OCI-LY3 (cell line): Measurements from ENCODE around the gene STMN3.

Source experiments
- H2AFZ ChIP-seq: fragments of 200-600, 300-600 bp; shearing (Covaris generic); 2 replicates; pipeline ENCODE4 v1.6.0; 2014; ENCODE audit warnings: antibody characterized with exemption, low read depth, low read length
- H3K27ac ChIP-seq: fragments of 200-600, 300-600 bp; sonication (generic); 2 replicates; pipeline ENCODE4 v1.5.1; 2014; ENCODE audit warnings: mild to moderate bottlenecking, low read length, moderate library complexity, mixed read lengths
- H3K27me3 ChIP-seq: fragments of 200-600, 300-600 bp; sonication (generic); 2 replicates; pipeline ENCODE4 v1.6.1; 2014; ENCODE audit warnings: low read depth, low read length, mixed read lengths
- H3K36me3 ChIP-seq: fragments of 200-600, 300-600 bp; sonication (generic); replicated peaks from 2 replicates; pipeline ENCODE3; 2014; ENCODE audit warnings: low read depth, low read length, mixed read lengths
- H3K4me1 ChIP-seq: fragments of 300-600, 200-600 bp; sonication (generic); 2 replicates; pipeline ENCODE4 v1.6.1; 2014; ENCODE audit warnings: low read length, mixed read lengths
- H3K4me2 ChIP-seq: fragments of 200-600, 300-600 bp; sonication (generic); 2 replicates; pipeline ENCODE4 v1.6.1; 2014; ENCODE audit warnings: low read length, mixed read lengths
- H3K4me3 ChIP-seq: fragments of 300-600, 200-600 bp; sonication (generic); 2 replicates; pipeline ENCODE4 v1.5.1; 2014; ENCODE audit warnings: antibody characterized with exemption, mild to moderate bottlenecking, low read length, moderate library complexity
- H3K79me2 ChIP-seq: fragments of 300-600, 200-600 bp; shearing (Covaris generic); 2 replicates; pipeline ENCODE4 v1.6.1; 2014; ENCODE audit warnings: mild to moderate bottlenecking, low read length, mixed read lengths
- H3K9ac ChIP-seq: fragments of 300-600, 200-600 bp; shearing (Covaris generic); 2 replicates; pipeline ENCODE4 v1.6.0; 2014; ENCODE audit warnings: mild to moderate bottlenecking, low read length, moderate library complexity
- H3K9me3 ChIP-seq: fragments of 200-600, 300-600 bp; shearing (Covaris generic); 2 replicates; pipeline ENCODE4 v1.6.1; 2014; ENCODE audit warnings: low read length, mixed read lengths; ENCODE audit not compliant: insufficient read depth
- H4K20me1 ChIP-seq: fragments of 200-600, 300-600 bp; sonication (generic); 2 replicates; pipeline ENCODE4 v1.6.1; 2016; ENCODE audit warnings: low read length, mixed read lengths; ENCODE audit not compliant: insufficient read depth
- CTCF ChIP-seq: fragments of 200-600, 300-600 bp; sonication (generic); IDR thresholded peaks from 2 replicates; pipeline ENCODE4 v1.5.1; 2014; ENCODE audit warnings: antibody characterized with exemption, low read length, low read depth
- EZH2phosphoT487 ChIP-seq: fragments of 200-600 bp; shearing (Covaris generic); IDR thresholded peaks from 2 replicates; pipeline ENCODE4 v1.6.1; 2018; ENCODE audit warnings: antibody characterized with exemption, mixed run types, low read depth

Gene STMN3

GRCh38 chr20:63665708-63666107, 12.5 kb upstream of the STMN3 start:
- TF ChIP-seq CTCF (no peak), EZH2phosphoT487 (no peak)
- Histone ChIP-seq H4K20me1 (no peaks in the 10 kb centered on the region), H3K9ac (no peak overlapping the region), H3K4me3 (no peak overlapping the region), H3K27ac (no peak overlapping the region), H3K4me2 (no peak overlapping the region), H3K4me1 (no peaks in the 10 kb centered on the region), H3K79me2 (no peaks in the 10 kb centered on the region), H3K27me3 (no peaks in the 10 kb centered on the region), H2AFZ (no peak overlapping the region), H3K36me3 (peaks cover 14% of the 10 kb centered on the region), H3K9me3 (no peaks in the 10 kb centered on the region)

- Histone ChIP-seq H3K9me3 (no peaks in the 10 kb centered on the region), H3K4me3 (no peak overlapping the region), H3K4me2 (no peak overlapping the region), H3K9ac (no peak overlapping the region), H4K20me1 (no peaks in the 10 kb centered on the region), H3K27me3 (no peaks in the 10 kb centered on the region), H2AFZ (no peak overlapping the region), H3K27ac (no peak overlapping the region), H3K4me1 (no peaks in the 10 kb centered on the region), H3K79me2 (no peaks in the 10 kb centered on the region), H3K36me3 (peaks cover 16% of the 10 kb centered on the region)
- no peak for TF ChIP-seq CTCF
- TF ChIP-seq EZH2phosphoT487: no peak
Observed at GRCh38 chr20:63664861-63665594, 11.8 kb upstream of the STMN3 start.

GRCh38 chr20:63664143-63664851, 11.1 kb upstream of the STMN3 start:
- no peak overlapping the region for H3K4me2 ChIP-seq
- H3K27me3 ChIP-seq: no peaks in the 10 kb centered on the region
- no peak for TF ChIP-seq CTCF
- no peak for TF ChIP-seq EZH2phosphoT487
- H3K27ac ChIP-seq: no peak overlapping the region
- H3K9me3 ChIP-seq: no peaks in the 10 kb centered on the region
- H3K36me3 ChIP-seq: peaks cover 16% of the 10 kb centered on the region
- no peak overlapping the region for H3K4me3 ChIP-seq
- no peak overlapping the region for H3K9ac ChIP-seq
- H3K79me2 ChIP-seq: peaks cover 3% of the 10 kb centered on the region
- H3K4me1 ChIP-seq: peaks cover 2% of the 10 kb centered on the region; the same call in 1 of the 2 replicates
- H2AFZ ChIP-seq: no peak overlapping the region
- no peaks in the 10 kb centered on the region for H4K20me1 ChIP-seq

- H3K4me3 ChIP-seq: no peak overlapping the region
- TF ChIP-seq CTCF (no peak), EZH2phosphoT487 (no peak)
- no peaks in the 10 kb centered on the region for H4K20me1 ChIP-seq
- no peak overlapping the region for H3K9ac ChIP-seq
- H3K36me3 ChIP-seq: peaks cover 13% of the 10 kb centered on the region
- peaks cover 11% of the 10 kb centered on the region for H3K79me2 ChIP-seq
- no peak overlapping the region for H3K27ac ChIP-seq
- H2AFZ ChIP-seq: no peak overlapping the region
- no peaks in the 10 kb centered on the region for H3K27me3 ChIP-seq
- H3K4me2 ChIP-seq: no peak overlapping the region
- H3K9me3 ChIP-seq: no peaks in the 10 kb centered on the region
- H3K4me1 ChIP-seq: peaks cover 6% of the 10 kb centered on the region; the same call in 1 of the 2 replicates
Observed at GRCh38 chr20:63663332-63664066, 10.3 kb upstream of the STMN3 start.
